Stimulated activated CD8-positive, alpha-beta memory T cell treated with anti-CD3 and anti-CD28 coated beads, Interleukin-7, amount 100 ng/mL, for 24 hours (primary cell): ENCODE measurements around the gene PRKAR1A.
A peak's percentile ranks its signal among the peaks of the same experiment; 100 is the strongest.
"Not testable (repeated sequence)": the region's sequence is repeated elsewhere in the genome, so short reads cannot be mapped to it uniquely, and the experiment has no call there.

Experiments
- DNase-seq: peaks from one replicate; pipeline ENCODE4 v3.0.0-alpha.2; 2020; ENCODE audit warnings: low read depth

PRKAR1A gene

DNA sequence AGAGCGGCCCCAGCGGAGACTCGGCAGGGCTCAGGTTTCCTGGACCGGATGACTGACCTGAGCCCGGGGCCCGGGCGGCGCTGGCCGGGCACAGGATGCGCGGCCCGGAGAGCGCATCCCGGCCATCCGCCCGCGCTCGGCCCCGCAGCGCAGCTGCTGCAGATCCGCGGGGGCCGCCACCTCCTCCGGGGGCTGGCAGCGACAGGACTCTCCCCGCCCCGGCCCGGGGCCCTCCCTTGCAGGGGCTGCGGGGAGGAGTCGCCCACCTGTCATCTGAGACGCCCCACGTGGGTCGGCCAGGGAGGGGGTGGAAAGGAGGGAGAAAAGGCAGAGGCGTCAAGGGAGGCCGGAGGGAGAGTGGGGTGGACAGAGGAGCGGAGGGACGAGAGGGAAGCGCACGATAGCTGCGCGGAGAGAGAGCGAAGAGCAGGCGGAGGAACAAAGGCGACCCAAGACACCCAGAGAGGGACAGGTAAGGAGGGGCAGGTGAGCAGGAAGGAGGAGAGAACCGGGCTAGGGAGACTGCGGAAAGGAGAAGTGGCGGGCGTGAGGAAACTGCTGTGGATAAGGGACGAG lies 471 bp upstream of the PRKAR1A start:
- peak; percentile 35 for DNase-seq

DNA sequence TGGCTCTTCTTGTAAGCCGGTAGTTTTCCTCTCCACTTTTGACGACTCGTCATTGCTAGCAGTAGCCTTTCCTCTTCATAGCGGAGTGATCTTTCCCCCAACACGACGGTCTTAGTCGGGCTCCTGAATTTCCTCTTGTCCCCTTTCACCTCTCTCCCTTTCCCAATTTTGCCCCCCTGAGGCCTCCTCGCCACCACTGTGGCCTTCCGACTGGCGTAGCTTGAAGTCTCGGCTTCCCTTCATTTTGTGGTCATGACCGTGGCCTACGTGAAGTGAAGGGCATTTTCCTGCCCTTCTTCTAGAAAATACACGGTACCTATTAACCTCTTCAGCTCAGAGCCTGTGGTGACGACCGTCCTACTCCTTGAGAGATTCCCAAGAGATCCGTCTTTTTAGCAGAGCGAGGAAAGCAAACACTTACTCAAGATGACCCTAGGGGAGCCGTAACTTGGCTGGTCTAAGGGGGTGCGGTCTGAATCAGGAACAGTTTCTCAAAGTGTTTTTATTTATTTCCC lies 787 bp downstream of the PRKAR1A start:
- no peak for DNase-seq

DNA sequence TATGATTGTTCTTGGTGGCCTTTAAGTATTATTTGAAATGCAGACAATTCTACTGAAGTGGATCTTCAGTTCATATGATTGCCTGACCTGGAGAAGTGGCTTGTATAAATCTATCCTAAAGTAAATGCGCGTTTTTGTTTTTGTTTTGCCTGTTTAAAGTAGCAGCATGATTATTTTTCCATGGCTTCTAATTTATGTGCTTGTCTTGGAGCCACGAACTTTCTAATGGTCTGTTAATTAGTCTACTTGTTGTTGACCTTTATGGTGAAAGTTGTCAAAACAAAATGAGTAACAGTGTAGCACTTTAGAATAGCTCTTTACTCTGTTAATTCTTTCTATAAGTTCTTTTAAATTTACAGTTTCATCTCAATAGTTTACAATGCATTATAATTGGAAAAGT lies 1.7 kb downstream of the PRKAR1A start:
- no peak for DNase-seq

DNA sequence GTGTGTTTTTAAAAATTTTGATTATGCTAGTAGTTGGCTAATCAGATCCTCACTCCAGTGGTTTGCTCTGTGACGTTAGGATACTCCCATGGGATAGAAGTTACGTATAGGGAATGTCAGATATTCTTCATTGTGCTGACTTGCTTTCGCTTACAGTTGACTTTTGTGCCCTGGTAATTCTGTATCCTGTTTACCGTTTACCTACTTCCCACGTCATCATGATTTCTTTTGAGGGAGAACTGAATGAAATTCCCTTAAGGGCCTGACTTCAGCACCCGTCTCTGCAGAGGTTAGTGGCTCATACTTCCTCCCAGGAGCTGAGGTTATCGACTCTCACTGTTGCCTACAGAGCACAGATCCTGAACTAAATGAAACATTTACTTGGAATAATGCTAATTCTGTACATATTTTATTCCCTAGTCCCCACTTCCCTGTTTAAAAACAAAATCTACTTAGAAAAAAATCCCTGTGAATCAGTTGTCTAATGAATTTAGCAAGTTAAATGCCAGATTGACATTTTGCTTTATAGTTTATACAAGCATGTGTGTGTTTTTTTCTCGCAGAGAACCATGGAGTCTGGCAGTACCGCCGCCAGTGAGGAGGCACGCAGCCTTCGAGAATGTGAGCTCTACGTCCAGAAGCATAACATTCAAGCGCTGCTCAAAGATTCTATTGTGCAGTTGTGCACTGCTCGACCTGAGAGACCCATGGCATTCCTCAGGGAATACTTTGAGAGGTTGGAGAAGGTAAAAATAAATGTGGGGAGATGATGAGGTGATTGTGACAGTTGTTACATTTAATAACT lies 2.8 kb downstream of the PRKAR1A start:
- no peak for DNase-seq

DNA sequence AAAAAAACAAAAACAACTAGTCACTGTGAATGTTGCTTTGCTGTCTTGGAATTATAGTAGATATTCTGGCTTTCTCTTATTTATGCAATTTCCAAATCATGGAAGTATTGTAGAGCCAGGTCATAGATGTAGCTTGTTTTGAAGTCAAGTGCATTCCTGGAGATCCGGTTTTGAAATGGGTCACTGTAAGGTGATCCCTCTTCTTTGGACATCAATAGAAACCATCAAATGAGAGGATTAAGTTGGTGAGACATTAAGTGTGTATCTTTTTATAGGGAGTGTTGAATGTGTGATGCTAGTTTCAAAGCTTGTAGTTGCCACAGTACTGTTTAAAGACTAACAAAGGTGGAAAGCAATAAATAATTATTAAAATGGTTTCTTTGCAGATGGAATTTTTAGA lies 4.5 kb downstream of the PRKAR1A start:
- no peak for DNase-seq

DNA sequence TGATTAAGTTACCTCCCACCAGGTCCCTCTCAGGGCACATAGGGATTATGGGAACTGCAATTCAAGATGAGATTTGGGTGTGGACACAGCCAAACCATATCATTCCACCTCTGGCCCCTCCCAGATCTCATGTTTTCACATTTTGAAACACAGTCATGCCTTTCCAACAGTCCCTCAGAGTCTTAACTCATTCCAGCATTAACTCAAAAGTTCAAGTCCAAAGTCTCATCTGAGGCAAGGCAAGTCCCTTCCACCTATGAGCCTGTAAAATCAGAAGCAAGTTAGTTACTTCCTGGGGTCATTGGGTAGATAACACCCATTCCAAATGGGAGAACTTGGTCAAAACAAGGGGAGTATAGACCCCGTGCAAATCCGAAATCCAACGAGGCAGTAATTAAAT lies 5.4 kb downstream of the PRKAR1A start:
- not testable (repeated sequence) for DNase-seq

DNA sequence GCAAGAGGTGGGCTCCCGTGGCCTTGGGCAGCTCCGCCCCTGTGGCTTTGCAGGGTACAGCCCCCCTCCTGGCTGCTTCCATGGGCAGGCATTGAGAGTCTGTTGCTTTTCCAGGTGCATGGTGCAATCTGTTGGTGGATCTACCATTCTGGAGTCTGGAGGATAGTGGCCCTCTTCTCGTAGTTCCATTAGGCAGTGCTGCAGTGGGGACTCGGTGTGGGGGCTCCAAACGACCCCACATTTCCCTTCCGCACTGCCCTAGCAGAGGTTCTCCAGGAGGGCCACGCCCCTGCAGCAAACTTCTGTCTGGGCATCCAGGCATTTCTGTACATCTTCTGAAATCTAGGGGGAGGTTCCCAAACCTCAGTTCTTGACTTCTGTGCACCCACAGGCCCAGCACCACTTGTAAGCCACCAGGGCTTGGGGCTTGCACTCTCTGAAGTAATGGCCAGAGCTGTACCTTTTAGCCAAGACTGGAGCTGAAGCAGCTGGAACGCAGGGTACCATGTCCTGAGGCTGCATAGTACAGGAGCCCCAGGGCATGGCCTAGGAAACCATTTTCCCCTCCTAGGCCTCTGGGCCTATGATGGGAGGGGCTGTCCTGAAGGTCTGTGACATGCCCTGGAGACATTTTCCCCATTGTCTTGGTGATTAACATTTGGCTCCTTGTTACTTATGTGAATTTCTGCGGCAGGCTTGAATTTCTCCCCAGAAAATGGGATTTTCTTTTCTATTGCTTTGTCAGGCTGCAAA lies 6.0 kb downstream of the PRKAR1A start:
- DNase-seq: no peak

DNA sequence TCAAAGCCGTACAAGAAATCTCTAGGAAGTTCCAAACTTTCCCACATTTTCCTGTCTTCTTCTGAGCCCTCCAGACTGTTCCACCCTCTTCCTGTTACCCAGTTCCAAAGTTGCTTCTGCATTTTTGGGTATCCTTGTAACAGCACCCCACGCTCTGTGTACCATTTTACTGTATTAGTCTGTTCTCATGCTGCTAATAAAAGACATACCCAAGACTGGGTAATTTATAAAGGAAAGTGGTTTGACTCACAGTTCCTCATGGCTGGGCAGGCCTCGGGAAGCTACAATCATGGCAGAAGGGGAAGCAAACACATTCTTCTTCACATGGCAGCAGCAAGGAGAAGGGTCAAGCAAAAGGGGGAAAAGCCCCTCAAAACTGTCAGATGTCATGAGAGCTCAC lies 6.8 kb downstream of the PRKAR1A start:
- DNase-seq: not testable (repeated sequence)

DNA sequence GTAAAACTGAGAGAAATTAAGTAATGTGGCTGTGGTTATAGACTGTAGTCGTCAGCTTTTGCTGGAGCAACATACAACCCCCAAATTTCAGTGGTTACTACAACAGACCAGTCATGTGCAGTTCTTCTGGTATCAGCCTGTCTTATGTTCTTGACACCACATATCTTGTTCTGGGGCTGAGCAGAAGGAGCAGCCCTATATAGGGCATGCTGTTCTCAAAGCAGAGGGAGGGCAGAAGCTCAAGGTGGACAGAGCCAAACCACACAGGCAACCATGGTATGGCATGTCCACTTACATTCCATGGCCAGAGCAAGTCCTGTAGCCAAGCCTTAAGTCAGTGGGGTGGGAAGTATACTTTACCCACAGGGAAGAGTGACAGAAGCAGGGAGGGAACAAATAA lies 7.7 kb downstream of the PRKAR1A start:
- DNase-seq: no peak

DNA sequence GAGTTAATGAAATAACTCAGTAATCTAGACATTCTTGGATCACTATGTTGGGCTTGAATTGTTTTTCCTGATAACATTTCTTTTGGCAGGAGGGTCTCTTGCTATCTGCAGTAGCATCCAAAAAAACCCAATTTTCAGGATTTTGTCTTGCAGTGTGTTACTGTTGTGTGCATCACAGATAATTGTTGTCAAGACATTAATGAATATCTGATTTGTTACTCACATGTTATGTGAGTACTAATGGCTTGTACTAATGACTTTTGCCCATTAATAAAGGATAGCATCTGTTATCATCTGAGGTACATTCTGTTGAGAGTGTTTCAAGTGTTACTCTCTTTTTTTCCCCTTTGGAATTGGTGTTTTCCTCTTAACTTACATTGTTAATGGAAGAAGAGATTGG lies 10.0 kb downstream of the PRKAR1A start:
- no peak for DNase-seq

DNA sequence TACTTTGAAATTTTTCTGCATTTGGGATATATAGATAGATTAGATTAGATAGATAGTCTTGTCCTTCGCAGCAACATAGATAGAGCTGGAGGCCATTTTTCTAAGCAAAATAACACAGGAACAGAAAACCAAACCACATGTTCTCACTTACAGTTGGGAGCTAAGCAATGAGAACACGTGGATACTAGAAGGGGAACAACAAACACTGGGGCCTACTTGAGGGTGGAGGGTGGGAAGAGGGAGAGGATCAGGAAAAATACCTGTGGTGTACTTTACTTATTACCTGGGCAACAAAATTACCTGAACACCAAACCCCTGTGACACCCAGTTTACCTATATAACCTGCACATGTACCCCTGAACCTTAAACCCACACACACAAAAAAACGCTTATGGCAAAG lies 14.3 kb downstream of the PRKAR1A start:
- no peak for DNase-seq

DNA sequence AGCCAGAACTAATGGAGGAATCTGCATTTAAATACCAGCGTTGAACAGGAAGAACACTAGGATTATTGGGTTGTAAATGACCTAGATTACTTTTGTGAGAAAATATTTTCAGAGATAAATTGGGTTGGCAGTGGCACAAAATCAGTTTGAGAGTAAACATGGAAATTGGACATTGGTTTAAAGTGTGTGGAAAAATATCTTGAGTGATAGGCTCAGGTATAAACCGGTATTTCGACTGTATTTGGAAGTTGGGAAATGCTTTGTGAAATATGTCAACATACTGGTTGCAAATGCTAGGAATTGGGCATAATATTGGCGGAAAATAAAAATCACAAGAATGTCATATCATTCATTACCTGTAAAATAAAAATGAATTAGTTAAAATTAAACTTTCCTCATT lies 15.1 kb downstream of the PRKAR1A start:
- DNase-seq: no peak

DNA sequence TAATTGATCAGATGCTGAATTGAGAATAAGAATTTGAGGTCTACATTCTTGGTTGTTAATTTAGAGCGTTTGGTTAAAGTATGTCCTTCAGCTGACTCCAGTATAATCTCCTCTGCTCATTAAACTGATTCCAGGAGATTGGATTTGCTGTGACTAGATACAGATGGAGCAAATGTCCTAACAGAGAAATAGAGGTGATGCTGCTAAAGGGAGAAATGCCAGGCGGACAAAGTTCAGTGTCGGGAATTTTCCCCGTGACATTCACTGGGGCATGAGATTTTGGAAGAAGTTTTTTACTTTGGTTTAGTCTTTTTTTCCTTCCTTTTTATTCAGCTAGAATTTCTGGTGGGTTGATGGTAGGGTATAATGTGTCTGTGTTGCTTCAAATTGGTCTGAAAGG lies 19.0 kb downstream of the PRKAR1A start:
- DNase-seq: no peak

DNA sequence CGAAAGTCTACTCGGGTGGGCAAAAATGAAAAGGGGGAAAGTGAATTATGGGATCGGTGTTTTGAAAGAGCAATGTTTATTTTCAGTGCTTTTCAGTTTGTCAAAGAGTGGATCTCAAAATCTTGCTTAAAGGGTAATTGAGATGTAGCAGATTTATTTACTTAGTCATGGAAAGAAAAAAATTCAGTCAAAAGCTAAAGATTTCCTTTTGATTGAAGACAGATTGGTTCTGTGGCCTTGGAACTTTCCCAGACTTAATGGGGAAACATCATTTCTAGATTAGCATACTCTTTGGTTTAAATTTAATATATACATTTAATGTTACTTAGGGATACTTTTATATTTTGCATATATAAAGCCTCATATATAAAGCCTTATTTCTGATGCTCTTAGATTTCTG lies 20.6 kb downstream of the PRKAR1A start:
- DNase-seq: no peak

DNA sequence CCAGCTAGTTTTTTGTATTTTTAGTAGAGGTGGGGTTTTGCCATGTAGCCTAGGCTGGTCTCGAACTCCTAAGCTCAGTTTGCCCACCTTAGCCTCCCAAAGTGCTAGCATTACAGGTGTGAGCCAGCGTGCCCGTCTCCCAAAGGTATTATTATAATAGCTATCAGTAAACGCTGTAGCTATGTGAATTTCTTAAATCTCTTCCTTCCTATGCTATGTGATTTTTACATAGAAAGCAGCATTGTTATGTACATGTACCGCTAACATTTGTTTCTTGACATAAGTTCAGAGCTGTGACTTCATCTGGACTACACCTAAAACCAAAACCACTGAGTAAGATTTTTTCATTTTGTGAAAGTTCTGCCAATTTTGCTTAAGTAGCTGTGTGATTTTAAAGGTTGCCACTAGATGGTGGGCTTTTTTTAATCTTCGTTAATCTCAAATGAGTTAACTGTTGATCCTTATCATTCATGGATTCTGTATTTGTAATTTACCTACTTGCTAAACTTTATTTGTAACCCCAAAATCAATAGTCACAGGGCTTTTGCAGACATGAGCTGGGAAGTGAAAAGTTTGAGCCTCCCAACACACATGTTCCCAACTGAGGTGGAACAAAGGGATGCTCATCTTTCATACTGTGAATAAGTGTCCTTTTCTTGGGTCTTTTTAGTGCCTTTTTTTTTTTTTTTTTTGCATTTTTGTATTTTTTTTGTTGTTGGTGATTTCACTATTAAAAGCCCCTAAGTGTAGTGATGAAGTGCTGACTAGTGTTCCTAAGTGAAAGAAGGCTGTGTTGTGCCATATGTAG lies 21.9 kb downstream of the PRKAR1A start:
- DNase-seq: no peak

DNA sequence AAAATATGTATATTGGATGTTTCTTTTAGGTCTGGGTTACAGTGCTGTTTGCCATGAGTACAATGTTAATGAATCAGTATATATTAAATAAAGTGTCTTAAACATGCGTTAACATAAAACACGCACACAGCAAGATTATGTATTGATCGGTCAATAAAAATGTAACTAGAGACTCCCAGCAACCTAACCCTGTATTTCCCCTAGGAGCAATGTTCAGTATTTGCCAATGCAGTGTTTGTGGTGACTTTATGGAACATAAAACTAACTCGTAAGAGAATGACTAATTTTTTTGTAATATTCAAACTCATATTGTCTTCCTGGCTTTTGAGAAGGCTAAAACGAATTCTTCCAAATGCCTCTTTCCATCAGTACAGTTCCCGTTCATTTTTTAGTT lies 22.5 kb downstream of the PRKAR1A start:
- DNase-seq: no peak

DNA sequence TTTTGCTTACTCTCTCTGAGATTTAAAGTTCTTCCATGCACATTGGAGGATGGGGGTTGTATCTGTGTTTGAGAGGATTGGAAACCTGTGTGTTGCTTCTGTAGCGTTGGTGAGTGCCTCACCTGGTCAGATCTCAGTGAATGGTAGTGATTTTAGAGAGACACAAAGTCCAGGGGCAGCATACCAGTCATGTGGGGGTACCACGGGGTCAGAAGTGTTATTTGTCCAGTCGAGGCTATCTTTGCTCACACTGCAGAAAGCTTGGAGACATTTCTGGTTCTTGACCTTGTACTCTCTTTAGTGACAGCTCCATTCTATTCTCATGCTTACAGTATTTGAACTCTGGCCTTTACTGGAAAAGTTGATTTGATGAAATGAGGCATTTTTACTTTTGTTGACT lies 23.7 kb downstream of the PRKAR1A start:
- DNase-seq: no peak

DNA sequence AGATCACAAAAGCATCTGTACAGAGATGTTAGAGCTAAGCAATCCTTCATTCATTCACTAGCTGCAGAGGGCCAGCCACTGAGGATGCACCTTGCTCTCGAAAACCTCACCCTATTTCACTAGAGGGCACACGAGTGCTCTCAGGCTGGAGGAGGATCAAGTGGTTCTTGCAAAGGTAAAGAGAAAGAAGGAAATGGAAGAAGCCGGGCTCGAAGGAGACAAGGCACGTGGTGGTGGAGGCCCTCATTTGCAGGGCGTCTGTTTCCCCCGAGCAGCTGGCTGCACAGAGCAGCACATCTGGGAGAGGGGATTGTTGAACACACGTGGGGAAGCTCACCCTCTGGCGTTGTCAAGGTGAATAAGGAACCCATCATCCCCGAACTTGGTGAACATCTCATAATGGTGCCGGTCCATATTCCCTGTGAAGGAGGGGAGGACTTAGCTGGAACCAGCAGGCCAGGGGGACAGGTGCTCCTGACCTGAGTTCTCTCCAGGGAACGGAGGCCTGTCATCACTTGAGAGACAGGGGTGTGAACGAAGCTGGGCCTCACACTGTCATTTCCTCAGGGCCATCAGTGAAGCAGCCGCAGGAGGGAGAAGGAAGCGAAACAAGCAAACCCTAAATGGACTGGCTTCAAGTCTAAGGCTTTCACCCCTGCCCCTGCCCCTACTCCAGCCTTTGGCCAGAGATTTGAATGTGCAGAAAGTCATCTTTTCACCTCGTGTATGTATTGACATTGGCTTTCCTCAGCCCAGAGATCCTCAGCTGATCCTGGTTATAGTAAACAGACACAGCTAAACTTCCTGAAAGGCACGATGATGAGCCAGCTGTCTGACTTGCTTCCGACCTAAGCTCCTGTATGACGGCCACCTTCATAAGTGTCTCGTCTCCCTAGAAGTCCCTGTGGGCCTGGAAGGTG lies 27.6 kb downstream of the PRKAR1A start:
- DNase-seq: no peak

DNA sequence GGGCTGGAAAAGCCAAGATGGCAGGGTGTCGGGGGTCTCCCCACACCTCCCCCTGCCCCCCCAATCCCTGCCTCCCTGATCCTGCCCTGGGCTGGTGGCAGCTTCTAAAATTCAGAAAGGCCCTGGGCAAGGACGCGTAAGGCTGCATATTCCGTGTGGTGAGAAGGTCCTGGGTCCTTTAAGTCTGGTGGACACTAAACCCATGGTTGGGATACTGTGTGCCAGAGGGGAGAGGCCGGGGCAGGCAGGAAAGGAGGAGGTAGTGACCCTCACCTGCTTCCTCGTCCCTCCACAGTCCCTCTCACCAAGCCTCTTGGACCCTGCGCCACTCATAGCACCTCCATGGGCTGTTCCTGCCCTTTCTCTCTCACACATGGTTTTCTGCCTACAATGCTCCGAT lies 28.8 kb downstream of the PRKAR1A start:
- no peak for DNase-seq

DNA sequence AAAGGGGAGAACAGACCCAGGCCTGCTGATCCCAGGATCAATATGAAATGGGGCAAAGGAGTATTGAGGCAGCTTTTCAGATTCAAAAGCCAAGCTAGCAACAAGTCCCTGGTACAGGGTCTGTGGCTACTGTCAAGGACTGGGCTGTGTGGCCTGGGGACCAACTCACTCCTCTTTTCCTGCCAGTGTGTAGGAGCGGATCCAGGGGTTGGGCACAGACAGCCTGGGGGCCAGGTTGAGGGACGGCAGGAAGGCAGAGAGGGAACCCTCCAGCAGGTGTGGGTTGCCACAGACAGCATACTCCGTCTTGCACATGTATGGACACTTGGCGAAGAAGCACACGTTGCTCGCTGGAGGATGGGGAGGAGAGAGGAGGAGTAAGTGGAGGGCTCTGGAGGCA lies 29.6 kb downstream of the PRKAR1A start:
- DNase-seq: no peak
